K562 (cell line): Measurements from ENCODE around the gene LLPH. TPM values are rescaled to one million over a fixed set of nuclear protein-coding genes. Genes with fewer than 3 reads are reported as not detected.

Experiments used
- DPF2 ChIP-seq: fragments of 450-650 bp; IDR thresholded peaks from 2 replicates; pipeline ENCODE4 v1.6.1; 2016
- ERF ChIP-seq: fragments of 450-650 bp; formaldehyde crosslinking; IDR thresholded peaks from 2 replicates; pipeline ENCODE4 v1.4.0; 2020; ENCODE audit warnings: mild to moderate bottlenecking, mixed read lengths
- KAT2B ChIP-seq: IDR thresholded peaks from one replicate; pipeline ENCODE4 v1.6.1; 2012; ENCODE audit warnings: low read depth, mild to moderate bottlenecking, control low read depth, inconsistent platforms, low read length, moderate library complexity
- PHF20 ChIP-seq: fragments of 450-650 bp; IDR thresholded peaks from 2 replicates; pipeline ENCODE4 v1.6.1; 2018; ENCODE audit not compliant: partially characterized antibody
- REST ChIP-seq, 2 experiments: fragments of 450-650 bp; formaldehyde crosslinking in 1 of 2; IDR thresholded peaks; 2 replicates each; pipeline versions ENCODE4 v1.4.0 to v1.6.1; 2014 to 2020; ENCODE audit warnings: mild to moderate bottlenecking in 2 of 2, borderline replicate concordance in 1 of 2, low read depth in 1 of 2
- SP2 ChIP-seq: IDR thresholded peaks from 2 replicates; pipeline ENCODE4 v1.6.1; 2011; ENCODE audit warnings: mild to moderate bottlenecking, low read depth, low read length, moderate library complexity; ENCODE audit not compliant: poor library complexity, severe bottlenecking; ENCODE audit errors: extremely low read depth
- SRSF9 ChIP-seq: fragments of 200-400 bp; formaldehyde crosslinking; IDR thresholded peaks from 2 replicates; pipeline ENCODE4 v1.6.1; 2017; ENCODE audit warnings: low read depth, low read length, borderline replicate concordance
- ZNF318 ChIP-seq, 2 experiments: fragments of 450-650 bp; IDR thresholded peaks; 2 replicates each; pipeline ENCODE4 v1.6.1; 2016; ENCODE audit warnings: mild to moderate bottlenecking in 2 of 2, borderline replicate concordance in 1 of 2, low read depth in 1 of 2, moderate library complexity in 1 of 2
- ZNF584 ChIP-seq: fragments of 200-800 bp; sonication (Bioruptor generic); IDR thresholded peaks from 2 replicates; pipeline ENCODE4 v1.6.1; 2016; ENCODE audit warnings: low read depth, mild to moderate bottlenecking, missing genetic modification characterization, missing compliant biosample characterization
- polyA plus RNA-seq, 8 experiments: library from polyadenylated mRNA; depleted of rRNA in 4 of 8; stranded (reverse) in 5 of 8; unstranded in 3 of 8; fragments of >200 nt; fragmentation: Nextera tagmentation in 2 of 8; fragmentation: Illumina TruSeq in 1 of 8; extraction: Ambion mirVana in 2 of 8; extraction: Trizol in 1 of 8; gene quantifications; 2 replicates each; pipeline versions ENCODE4 v1.2.1 to v1.2.3, GENCODE V29; 2011 to 2014; ENCODE audit warnings: inconsistent platforms in 1 of 8, missing spikeins in 1 of 8
- total RNA-seq, 7 experiments: library from RNA; depleted of rRNA in 6 of 7; stranded (reverse); fragments of >200 nt in 6 of 7; fragmentation: Illumina TruSeq in 2 of 7; extraction: Trizol in 2 of 7; gene quantifications; 2 replicates each; pipeline versions ENCODE4 v1.2.1 to v1.2.3, GENCODE V29; 2011 to 2021; ENCODE audit warnings: low replicate concordance in 1 of 7

Gene LLPH
- total and polyA plus RNA-seq, 9 of the 15 experiments (the other 6 are each of a cell fraction or from before 2014, with no cell fraction given): 19.1 to 87.3 (median 59.6) TPM

DNA sequence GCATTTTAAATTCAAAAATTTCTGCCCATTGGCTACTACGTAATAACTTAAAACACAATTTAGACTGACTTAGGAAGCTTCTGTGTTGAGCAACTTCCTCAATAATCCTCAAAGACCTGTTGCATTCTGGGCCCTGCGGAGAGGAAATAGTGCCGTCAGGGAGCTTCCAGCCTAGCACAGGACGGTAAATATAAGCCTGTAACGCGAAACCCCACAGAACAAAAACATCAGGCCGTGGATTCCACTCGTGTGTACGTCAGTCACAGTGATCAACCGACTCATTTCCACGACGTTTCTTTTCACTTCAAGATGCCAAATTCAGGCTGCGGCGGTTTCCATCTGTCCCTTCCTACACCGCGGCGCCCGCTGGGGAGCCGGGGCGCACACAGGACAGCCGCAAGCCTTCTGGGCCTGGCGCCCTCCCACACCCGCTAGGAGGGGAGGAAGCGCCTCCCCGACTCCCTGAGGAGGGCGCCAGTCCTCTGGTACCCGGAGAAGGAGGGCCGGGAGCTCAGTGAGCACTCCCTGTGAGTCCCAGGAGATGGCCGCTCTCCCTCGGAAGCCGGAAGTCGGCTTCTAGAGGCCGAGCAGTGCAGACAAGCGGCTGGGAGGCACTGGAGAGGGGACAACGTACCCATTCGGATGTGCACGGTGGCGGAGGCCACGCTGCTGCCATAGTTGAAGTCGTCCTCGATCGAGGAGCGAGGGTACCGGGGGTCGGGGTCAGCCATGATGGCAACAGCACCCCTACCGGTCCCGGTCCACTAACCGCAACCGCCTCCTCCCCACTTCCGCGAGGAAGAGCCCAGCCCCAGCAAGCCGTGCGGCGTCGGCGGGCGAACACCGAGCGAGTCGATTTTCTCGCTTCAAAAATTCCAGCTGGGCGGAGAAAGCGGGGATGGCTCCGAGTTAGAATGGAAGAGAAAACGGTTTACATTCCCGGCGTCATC is 38.9 kb upstream of the LLPH start, which contains the start of gene TMBIM4 (continued):
- 0 out of 4 replicates have a peak, but pooled peaks of 1 of the 2 experiments have one; percentile 38 for TF ChIP-seq ZNF318 (IDR thresholded peaks at IDR 0.05; ENCODE audit: borderline replicate concordance in 1 of 2, low read depth in 1 of 2)
- no peak for TF ChIP-seq SRSF9
- TF ChIP-seq REST (IDR thresholded peaks at IDR 0.05; ENCODE audit: borderline replicate concordance): peak; percentile 89
- TF ChIP-seq REST (CRISPR knock-in tag; IDR thresholded peaks at IDR 0.05; ENCODE audit: low read depth): 0 out of 2 replicates have a peak, but pooled peaks have one; percentile 39
- peak; percentile 95 for TF ChIP-seq PHF20
- TF ChIP-seq SP2: no peak
- TF ChIP-seq ZNF584: no peak
- TF ChIP-seq DPF2: no peak; the same call in 1 of the 2 replicates
- 0 out of 2 replicates have a peak, but pooled peaks have one; percentile 20 for TF ChIP-seq ERF
- TF ChIP-seq KAT2B: no peak
